PC-3 (cell line): Measurements from ENCODE around the gene LAMB2. TPM values are rescaled to one million over a fixed set of nuclear protein-coding genes. Genes with fewer than 3 reads are reported as not detected.

Experiments
- ATAC-seq: fragments of 200-7000 bp; cut with Tn5 transposase; 2 replicates; pipeline ENCODE4 v1.9.1; 2020; ENCODE audit warnings: mild to moderate bottlenecking, moderate library complexity
- BruUV-seq: library from RNA; stranded (reverse); fragments of 400-500 nt; replicated peaks from 2 replicates; lab custom pipeline; 2021; lab: Mats Ljungman, UMichigan
- CTCF ChIA-PET: fragments of 300-600 bp; sonication (Branson Sonifier 250); formaldehyde crosslinking; loops from one replicate; lab custom pipeline; 2022; ENCODE audit warnings: antibody characterized with exemption; lab: Charles Lee
- POLR2A ChIA-PET: fragments of 300-600 bp; sonication (Branson Sonifier 250); formaldehyde crosslinking; loops from one replicate; lab custom pipeline; 2022; ENCODE audit warnings: antibody characterized with exemption; ENCODE audit not compliant: unreplicated experiment; lab: Charles Lee
- DNase-seq: peaks from one replicate; pipeline ENCODE4 v3.0.0-alpha.2; 2015
- H2AFZ ChIP-seq: fragments of 300-600 bp; sonication (generic); 2 replicates; pipeline ENCODE4 v1.6.0; 2016; ENCODE audit warnings: antibody characterized with exemption, low read length
- H3F3A ChIP-seq: fragments of 300-600 bp; sonication (generic); one replicate; pipeline ENCODE4 v1.6.0; 2017; ENCODE audit warnings: antibody characterized with exemption, low read length, control low read depth, mild to moderate bottlenecking; ENCODE audit not compliant: unreplicated experiment
- H3K27ac ChIP-seq: fragments of 300-600 bp; sonication (generic); 2 replicates; pipeline ENCODE4 v1.5.1; 2016; ENCODE audit warnings: mild to moderate bottlenecking, low read length
- H3K27me3 ChIP-seq: fragments of 300-600 bp; sonication (generic); 2 replicates; pipeline ENCODE4 v1.6.1; 2016; ENCODE audit warnings: low read length, mixed read lengths
- H3K36me3 ChIP-seq: fragments of 300-600 bp; sonication (generic); 2 replicates; pipeline ENCODE4 v1.6.1; 2016; ENCODE audit warnings: low read depth, mixed run types, low read length, mixed read lengths
- H3K4me1 ChIP-seq: fragments of 300-600 bp; sonication (generic); 2 replicates; pipeline ENCODE4 v1.5.1; 2016; ENCODE audit warnings: low read length; ENCODE audit not compliant: insufficient read depth
- H3K4me2 ChIP-seq: fragments of 300-600 bp; sonication (generic); 2 replicates; pipeline ENCODE4 v1.6.0; 2016; ENCODE audit warnings: low read length
- H3K4me3 ChIP-seq: fragments of 300-600 bp; sonication (generic); 2 replicates; pipeline ENCODE4 v1.5.1; 2016; ENCODE audit warnings: mild to moderate bottlenecking, low read length, mixed read lengths
- H3K79me2 ChIP-seq: fragments of 300-600 bp; sonication (generic); 2 replicates; pipeline ENCODE4 v1.6.1; 2017; ENCODE audit warnings: low read length, mixed read lengths
- H3K9ac ChIP-seq: fragments of 300-600 bp; sonication (generic); 2 replicates; pipeline ENCODE4 v1.6.0; 2016; ENCODE audit warnings: mild to moderate bottlenecking, low read length
- H3K9me2 ChIP-seq: fragments of 300-600 bp; sonication (generic); replicated peaks from 2 replicates; pipeline ENCODE4 v1.6.1; 2016; ENCODE audit warnings: mixed run types, low read length, mixed read lengths
- H3K9me3 ChIP-seq: fragments of 300-600 bp; sonication (generic); 2 replicates; pipeline ENCODE4 v1.6.1; 2016; ENCODE audit warnings: low read length, mixed read lengths
- H4K20me1 ChIP-seq: fragments of 300-600 bp; sonication (generic); 2 replicates; pipeline ENCODE4 v1.6.1; 2016; ENCODE audit warnings: low read length, mixed read lengths
- CTCF ChIP-seq: fragments of 300-600 bp; sonication (generic); conservative IDR thresholded peaks from 2 replicates; pipeline ENCODE4 v1.5.1; 2017; ENCODE audit warnings: antibody characterized with exemption, low read depth, mild to moderate bottlenecking, low read length
- EZH2 ChIP-seq: fragments of 300-600 bp; sonication (generic); IDR thresholded peaks from one replicate; pipeline ENCODE4 v1.6.1; 2017; ENCODE audit warnings: antibody characterized with exemption, mild to moderate bottlenecking, low read length; ENCODE audit not compliant: unreplicated experiment
- EZH2phosphoT487 ChIP-seq: fragments of 300-600 bp; sonication (generic); IDR thresholded peaks from 2 replicates; pipeline ENCODE4 v1.6.1; 2018; ENCODE audit warnings: mild to moderate bottlenecking, antibody characterized with exemption, low read length, borderline replicate concordance
- intact Hi-C: fragments of 100-400 bp; cut with micrococcal nuclease; formaldehyde crosslinking; loops from 2 replicates; pipeline ENCODE4 v1.9.0; 2023
- total RNA-seq: library from RNA; depleted of rRNA; stranded (reverse); fragments of >200 nt; gene quantifications from 2 replicates; pipeline ENCODE4 v1.2.3, GENCODE V29; 2014

Gene LAMB2
- total RNA-seq, 1 experiment from 2014 or later: 240 TPM

- Histone ChIP-seq H3K79me2 (peaks cover 25% of the 10 kb centered on the region), H3K9ac (peak overlapping the region; percentile 89), H3K9me2 (no peaks in the 10 kb centered on the region), H3F3A (no peaks in the 10 kb centered on the region), H3K4me1 (peaks cover 12% of the 10 kb centered on the region), H4K20me1 (no peaks in the 10 kb centered on the region), H3K36me3 (peaks cover 5% of the 10 kb centered on the region; the same call in 1 of the 2 replicates), H3K27ac (peak overlapping the region; percentile 93), H3K4me2 (peak overlapping the region; percentile 99), H3K27me3 (no peaks in the 10 kb centered on the region), H2AFZ (no peak overlapping the region), H3K4me3 (peak overlapping the region; percentile 91), H3K9me3 (no peaks in the 10 kb centered on the region)
- no peak for ATAC-seq
- no peak for DNase-seq
- POLR2A ChIA-PET: no interaction called here
- no TSS peak for BruUV-seq
- TF ChIP-seq CTCF (no peak), EZH2phosphoT487 (no peak)
- intact Hi-C loops: loop anchor here (5.0 kb wide), 1 partner anchor 281 kb away; the partner anchor contains the start of genes RHOA and TCTA
- CTCF ChIA-PET: no interaction called here
Observed at GRCh38 chr3:49131576-49131975, 1.3 kb downstream of the LAMB2 start.

- H3K27ac ChIP-seq: no peak overlapping the region
- no peaks in the 10 kb centered on the region for H3K27me3 ChIP-seq
- no peaks in the 10 kb centered on the region for H3F3A ChIP-seq
- no peak for DNase-seq
- intact Hi-C loops: loop anchor here (5.0 kb wide), 1 partner anchor 281 kb away; the partner anchor contains the start of genes RHOA and TCTA
- no peaks in the 10 kb centered on the region for H3K9me3 ChIP-seq
- BruUV-seq: no TSS peak
- peaks cover 5% of the 10 kb centered on the region; the same call in 1 of the 2 replicates for H3K36me3 ChIP-seq
- no peak for ATAC-seq
- H3K4me2 ChIP-seq: no peak overlapping the region
- peaks cover 12% of the 10 kb centered on the region for H3K4me1 ChIP-seq
- H3K9ac ChIP-seq: no peak overlapping the region
- TF ChIP-seq CTCF (no peak), EZH2phosphoT487 (no peak), EZH2 (no peak)
- CTCF ChIA-PET: no interaction called here
- POLR2A ChIA-PET: no interaction called here
- H2AFZ ChIP-seq: no peak overlapping the region
- H3K79me2 ChIP-seq: peaks cover 25% of the 10 kb centered on the region
- H4K20me1 ChIP-seq: no peaks in the 10 kb centered on the region
- H3K4me3 ChIP-seq: no peak overlapping the region
- no peaks in the 10 kb centered on the region for H3K9me2 ChIP-seq
Observed at GRCh38 chr3:49131040-49131439, 1.8 kb downstream of the LAMB2 start.

GRCh38 chr3:49124991-49125670, 7.7 kb downstream of the LAMB2 start:
- H3K4me2 ChIP-seq: no peak overlapping the region
- H3K9me3 ChIP-seq: no peaks in the 10 kb centered on the region
- ChIA-PET POLR2A (interaction anchor here (0.5 kb wide), 1 partner anchor 104 kb away, joined by 4 read pairs; no protein-coding TSS in a partner anchor), CTCF (no interaction called here)
- ATAC-seq (no peak), DNase-seq (peak; percentile 16)
- intact Hi-C loops: no loop called here
- no peaks in the 10 kb centered on the region for H3K27me3 ChIP-seq
- H3K36me3 ChIP-seq: peaks cover 11% of the 10 kb centered on the region; the same call in 1 of the 2 replicates
- H3F3A ChIP-seq: peaks cover 7% of the 10 kb centered on the region
- TF ChIP-seq EZH2phosphoT487: no peak
- no peak for TF ChIP-seq CTCF
- TF ChIP-seq EZH2: no peak
- no peaks in the 10 kb centered on the region for H4K20me1 ChIP-seq
- H3K79me2 ChIP-seq: peaks cover 3% of the 10 kb centered on the region
- no peak overlapping the region for H3K27ac ChIP-seq
- H3K4me1 ChIP-seq: peaks cover 2% of the 10 kb centered on the region; the same call in 1 of the 2 replicates
- H3K9me2 ChIP-seq: no peaks in the 10 kb centered on the region
- BruUV-seq: no TSS peak
- H3K4me3 ChIP-seq: no peak overlapping the region
- H2AFZ ChIP-seq: no peak overlapping the region
- no peak overlapping the region for H3K9ac ChIP-seq
